GM19467 (cell line): Measurements from ENCODE around the gene BTD.
"Not testable (repeated sequence)": the region's sequence is repeated elsewhere in the genome, so short reads cannot be mapped to it uniquely, and the experiment has no call there.

Experiments used
- ATAC-seq: cut with Tn5 transposase; IDR thresholded peaks from one replicate; pipeline ENCODE4 v1.9.1; 2021; ENCODE audit warnings: mild to moderate bottlenecking, moderate library complexity; ENCODE audit not compliant: unreplicated experiment

The BTD gene

DNA sequence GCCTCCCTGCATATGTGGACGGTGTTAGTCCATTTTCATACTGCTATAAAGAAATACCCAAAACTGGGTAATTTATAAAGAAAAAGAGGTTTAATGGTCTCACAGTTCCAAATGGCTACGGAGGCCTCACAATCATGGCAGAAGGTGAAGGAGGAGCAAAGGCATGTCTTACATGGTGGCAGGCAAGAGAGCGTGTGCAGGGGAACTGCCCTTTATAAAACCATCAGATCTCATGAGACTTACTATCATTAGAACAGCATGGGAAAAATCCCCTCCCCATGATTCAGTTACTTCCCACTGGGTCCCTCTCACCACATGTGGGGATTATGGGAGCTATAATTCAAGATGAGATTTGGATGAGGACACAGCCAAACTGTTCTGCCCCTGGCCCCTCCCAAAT is 1.3 kb downstream of the BTD start:
- not testable (repeated sequence) for ATAC-seq

GRCh38 chr3:15604584-15604983 is 3.0 kb downstream of the BTD start:
- ATAC-seq, result not testable (repeated sequence)

DNA sequence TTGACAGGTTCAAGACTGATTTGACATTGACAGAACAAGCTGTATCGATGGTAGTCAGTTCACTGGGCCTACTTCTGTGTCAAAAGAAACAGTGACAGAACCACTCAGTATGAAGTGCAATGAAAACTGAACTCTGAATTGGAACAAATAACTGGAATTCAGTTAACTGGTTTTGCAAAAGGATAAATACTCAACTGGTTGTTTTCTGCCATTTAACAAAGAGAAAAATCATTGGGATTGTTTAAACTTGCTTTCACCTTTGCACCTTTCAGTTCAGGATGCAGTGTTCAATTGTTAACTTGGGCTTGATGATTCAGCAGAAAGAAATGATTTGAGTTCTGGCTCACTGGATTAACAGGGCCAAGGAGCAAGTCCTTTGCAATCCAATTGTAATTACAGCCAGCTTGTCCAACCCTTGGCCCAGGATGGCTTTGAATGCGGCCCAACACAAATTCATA is 4.9 kb downstream of the BTD start:
- no peak for ATAC-seq

DNA sequence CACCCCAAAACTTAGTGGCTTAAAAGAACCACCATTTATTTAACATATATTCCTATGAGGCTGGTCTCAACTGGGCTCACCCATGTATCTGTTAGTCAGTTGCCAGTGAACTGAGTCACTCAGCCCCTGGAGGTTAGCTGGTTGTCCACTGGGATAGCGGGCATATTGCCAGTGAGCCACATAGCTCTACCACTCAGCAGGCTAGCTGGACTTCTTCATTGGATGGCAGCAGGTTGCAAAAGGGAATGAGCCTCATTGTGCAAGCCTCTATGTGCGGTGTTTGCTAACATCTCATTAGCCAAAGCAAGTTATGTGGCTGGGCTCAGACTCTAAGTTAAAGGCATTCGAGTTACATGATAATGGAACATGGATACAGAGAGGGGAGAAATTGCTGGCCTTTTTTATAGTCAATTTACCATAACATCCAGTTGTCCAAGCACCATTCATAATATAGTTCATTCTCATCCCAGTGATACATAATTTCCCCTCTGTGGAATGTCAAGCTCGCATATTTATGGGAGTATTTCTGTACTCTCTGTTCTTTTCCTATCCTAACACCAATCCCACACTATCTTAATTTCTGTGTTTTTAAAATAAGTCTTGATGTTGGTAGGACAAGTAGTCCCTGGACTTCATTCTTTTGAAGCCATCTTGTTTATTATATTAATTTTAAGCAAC is 8.7 kb downstream of the BTD start:
- no peak for ATAC-seq

DNA sequence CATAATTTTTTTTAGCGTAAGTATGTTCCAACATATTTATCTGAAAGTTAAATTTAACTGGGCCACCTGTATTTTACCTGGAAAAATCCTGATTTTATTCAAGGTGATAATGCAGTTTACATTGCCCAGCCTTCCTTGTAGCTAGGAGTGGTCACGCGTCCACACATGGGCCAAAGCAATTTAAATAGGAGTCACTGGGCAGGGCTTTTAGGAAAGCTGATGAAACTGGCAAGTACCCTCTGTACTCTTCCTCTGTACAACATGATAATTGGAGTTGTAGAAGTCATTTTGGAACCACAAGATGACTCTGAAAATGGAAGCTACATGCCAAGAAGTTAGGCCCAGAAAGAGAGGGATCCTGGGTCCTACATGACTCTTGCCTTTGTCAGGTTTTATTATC is 9.5 kb downstream of the BTD start:
- no peak for ATAC-seq

- no peak for ATAC-seq
Measured at GRCh38 chr3:15612001-15612400, 10.5 kb downstream of the BTD start.

DNA sequence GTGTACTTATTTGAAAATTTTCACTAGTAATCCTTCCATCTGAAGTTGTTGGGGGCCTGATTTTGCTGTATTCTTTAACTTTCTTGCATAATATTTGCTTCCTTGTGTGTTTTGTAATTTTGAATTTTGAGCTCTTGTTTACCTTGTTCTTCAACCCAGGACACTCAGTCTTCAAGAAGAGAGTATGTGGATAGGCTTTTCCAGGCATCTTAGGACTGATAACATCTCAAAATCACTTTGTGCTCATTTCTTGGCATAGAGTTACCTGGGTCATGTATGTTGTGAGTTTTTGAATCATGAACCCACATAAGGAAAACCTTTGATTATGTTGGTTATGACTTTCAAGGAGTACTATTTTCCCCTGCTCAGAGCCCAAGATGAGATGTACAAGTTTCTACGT is 13.4 kb downstream of the BTD start:
- ATAC-seq, result no peak

GRCh38 chr3:15616053-15616452 is 14.5 kb downstream of the BTD start:
- no peak for ATAC-seq

GRCh38 chr3:15619659-15620464 is 18.3 kb downstream of the BTD start:
- not testable (repeated sequence) for ATAC-seq

DNA sequence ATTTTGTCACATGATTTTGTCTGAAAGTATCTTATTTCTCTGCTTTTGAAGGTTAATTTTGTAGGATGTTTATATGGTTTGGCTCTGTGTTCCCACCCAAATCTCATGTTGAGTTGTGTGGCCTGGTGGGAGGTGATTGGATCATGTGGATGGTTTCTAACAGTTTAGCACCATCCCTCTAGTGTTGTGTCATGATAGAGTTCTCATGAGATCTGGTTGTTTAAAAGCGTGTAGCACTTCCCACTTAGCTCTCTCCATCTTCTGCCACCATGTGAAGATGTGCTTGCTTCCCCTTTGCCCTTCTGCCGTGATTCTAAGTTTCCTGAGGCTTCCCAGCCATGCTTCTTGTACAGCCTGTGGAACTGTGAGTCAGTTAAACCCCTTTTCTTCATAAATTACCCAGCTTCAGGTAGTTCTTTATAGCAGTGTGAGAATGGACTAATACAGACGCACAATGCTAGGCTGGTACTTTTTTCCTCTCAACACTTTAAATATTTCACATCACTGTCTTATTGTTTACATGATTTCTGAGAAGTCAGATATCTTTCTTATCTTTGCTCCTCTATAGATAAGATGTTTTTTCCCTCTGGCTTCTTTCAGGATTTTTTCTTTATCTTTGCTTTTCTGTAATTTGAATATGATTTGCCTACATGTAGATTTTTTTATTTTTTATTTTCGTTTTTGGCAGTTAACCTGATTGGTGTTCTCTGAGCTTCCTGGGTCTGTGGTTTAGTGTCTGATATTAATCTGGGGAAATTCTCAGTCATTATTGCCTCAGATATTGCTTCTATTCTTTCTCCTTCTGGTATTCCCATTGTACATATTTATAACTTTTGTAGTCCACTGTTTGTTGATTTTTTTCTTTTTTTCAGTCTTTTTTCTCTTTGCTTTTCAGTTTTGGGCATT is 22.2 kb downstream of the BTD start:
- no peak for ATAC-seq

GRCh38 chr3:15628967-15629366 is 27.4 kb downstream of the BTD start:
- no peak for ATAC-seq

DNA sequence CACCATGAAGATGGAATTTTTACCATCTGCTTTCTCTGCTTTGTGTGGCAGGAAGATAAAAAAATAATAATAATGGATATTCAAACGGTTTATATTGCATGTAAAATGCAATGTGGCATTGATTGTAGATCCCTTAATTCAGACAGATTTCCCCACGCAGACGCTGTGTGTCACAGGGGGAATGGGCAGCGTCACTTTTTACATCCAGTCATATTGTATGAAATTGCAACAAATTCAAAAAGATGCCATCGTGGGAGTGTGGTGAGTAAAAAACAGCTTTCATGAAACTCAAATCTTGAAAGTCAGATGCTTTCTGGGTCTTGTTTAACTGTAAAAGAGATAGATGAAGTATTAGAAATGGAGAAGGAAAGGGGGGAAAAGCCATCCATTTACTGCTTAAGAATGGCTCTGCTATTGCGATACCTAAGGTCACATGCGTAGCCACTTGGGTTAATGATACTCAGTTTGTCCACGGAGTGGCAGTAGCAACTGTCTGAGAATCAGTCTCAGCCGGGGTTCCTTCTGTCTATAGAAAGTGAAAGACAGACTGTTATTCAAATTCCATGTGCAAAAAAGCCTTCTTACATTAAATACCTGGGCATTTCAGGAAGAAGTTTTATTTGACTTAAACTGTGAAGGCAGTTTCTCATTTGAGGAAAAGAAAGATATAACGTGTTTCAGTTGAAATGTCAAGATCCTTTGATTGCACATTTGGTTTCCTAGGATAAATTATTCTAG is 28.5 kb downstream of the BTD start:
- ATAC-seq, result peak; percentile 96

DNA sequence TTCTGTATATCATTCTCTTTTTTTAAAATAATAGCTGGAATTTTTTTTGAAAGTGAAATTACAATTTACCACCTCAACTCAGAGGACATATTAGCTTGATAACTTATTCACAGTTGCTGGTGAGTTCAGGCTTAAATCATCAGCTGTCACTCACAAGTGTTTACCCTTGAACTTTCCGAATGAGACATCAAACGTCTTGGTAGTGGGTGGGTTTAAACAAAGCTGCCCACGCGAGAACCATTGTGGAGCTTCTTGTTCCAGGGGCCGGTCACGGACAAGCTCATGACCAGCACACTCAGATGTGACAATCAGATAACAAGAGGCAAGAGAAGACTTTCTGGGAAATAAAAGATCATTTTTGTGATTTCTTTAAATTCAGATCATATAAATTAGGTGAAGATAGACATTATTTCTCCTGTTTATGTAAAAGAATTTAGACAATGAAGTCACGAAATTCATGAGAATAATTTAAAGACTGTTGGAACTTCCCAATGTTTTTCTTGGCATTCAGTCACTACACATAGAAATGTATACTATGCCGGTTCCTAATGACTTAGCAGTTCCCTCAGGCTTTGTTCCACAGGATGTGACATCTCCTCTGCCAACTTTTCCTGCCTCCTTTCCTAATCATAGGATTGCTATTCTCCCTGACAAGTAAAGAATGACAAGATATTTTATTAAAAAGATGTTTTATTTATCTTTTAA is 29.3 kb downstream of the BTD start:
- peak; percentile 38 for ATAC-seq

DNA sequence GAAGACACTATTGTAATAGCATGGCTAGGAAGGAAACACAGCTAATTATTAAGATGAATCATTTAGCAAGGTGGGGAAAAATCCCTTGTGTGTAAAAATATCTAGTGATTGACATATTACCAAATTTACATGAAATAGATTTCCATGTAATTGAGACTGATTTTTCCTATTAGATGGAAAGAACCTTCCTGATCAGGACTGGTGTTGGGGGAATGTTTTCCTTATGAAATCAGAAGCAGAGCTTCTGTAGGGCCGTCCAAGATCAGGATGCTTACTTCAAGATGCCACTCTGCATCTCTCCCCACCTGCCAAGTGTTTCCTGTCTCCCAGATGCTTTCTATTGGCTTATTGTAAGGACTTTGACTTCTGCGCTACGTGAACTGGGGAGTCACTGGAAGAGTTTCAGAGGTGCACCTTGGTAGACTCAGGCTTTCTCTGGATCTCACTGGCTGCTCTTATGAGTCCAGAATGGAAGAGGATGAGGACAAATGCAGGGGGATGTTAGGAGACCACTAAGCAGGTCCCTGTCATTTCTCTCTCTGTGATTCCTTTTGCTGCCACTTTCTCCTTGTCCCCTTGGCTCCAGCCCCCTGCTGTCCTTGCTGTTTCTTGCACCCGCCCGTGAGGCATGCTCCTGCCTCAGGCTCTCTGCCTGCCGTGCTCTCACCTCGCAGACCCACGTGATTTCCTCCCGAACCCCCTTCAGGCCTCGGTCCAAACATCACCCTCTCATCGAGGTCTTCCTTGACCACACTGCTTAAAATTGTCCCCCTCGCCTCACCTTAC is 30.1 kb downstream of the BTD start:
- ATAC-seq, result no peak

GRCh38 chr3:15632212-15632580 is 30.7 kb downstream of the BTD start:
- ATAC-seq, result no peak

DNA sequence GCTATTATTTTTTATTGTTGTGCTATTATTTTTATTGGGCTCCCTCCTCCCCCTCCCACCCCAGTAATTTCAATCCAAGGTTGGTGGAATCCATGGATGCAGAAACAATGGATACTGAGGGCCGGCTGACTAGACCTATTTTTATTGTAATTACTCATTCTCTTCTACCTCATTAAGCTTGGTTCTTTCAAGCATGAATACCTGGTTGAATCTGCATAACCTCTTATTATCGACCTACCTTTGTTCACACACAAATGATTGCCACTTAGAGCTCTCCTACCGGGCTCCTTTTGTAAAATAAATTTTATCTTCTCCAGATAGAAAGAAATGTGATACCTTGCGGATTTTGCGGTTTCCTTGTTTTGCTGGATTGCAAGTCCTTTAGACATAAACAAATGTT is 31.6 kb downstream of the BTD start:
- ATAC-seq, result no peak

DNA sequence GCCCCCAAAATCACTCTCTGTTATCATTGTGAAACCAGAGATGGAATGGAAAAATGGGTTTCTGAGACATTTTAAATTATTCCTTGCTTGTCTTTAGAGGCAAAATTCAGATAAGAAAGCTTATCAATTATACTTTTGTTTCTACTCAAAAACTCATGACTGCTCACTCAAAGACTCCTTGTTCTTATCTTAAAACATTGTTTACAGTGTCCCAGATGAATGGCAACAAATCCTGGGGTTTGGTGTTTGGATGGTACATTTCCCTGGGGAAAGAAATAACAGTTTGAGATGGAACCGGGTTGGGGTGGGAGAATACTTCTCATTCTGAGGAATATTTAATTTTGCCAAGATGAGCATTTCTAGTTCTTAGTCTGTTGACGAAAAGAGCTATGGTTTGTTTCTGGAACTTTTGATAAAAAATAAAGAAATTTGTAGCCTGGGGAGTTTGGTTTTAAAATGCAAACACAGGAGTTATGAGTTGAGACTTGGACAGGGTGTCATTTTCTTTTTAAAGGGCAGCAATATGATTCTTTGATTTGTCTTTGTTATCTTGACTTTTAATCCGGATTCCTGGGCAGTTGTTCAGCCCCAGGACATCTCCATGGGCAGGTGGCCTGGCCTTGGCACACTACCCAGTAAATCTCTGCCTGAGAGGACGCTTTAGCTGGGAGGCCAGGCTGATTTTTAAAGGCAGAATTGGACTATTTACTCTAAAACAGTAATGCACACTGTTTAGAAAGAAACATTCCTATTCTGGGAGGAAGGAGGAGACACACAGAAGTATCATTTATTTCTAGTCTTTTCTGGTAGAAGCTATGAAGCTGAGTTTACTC is 32.4 kb downstream of the BTD start:
- no peak for ATAC-seq

DNA sequence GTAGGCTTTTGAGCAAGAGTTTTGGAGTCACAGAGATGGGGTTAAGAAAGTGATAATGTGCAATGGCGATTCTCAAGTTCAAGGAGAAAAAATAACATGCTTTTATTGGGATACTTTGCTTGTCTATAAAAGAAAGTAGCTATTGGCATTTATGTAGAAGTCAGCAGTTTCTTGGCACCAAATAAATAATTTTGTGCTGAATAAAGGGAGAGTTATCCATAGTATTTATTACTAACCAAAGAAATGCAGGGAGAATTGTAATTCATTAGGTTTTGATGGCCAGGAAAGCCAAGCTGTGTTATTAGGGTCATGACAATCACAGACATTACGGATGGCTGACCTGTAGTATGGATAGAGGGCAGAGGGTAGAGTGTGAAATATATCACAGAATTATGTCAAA is 33.1 kb downstream of the BTD start:
- ATAC-seq, result no peak
